Measurements from ENCODE around the gene SNX24. TPM values are rescaled to one million over a fixed set of nuclear protein-coding genes. Genes with fewer than 3 reads are reported as not detected.
A peak's percentile ranks its signal among the peaks of the same experiment; 100 is the strongest.

Gene SNX24
- total RNA-seq, 1 donor from 2014 or later = 21.0 TPM

- no peaks in the 10 kb centered on the region for H3K79me2 ChIP-seq (ENCODE audit: low read depth)
- H3K9me3 ChIP-seq (ENCODE audit: low read depth) = no peaks in the 10 kb centered on the region
- H3K27ac Mint-ChIP-seq = no peak overlapping the region
- H3K27me3 ChIP-seq = peaks cover 81% of the 10 kb centered on the region
- H3K4me1 ChIP-seq = peaks cover 6% of the 10 kb centered on the region
- peaks cover 3% of the 10 kb centered on the region for H3F3A ChIP-seq (ENCODE audit: low read depth)
- no peak for DNase-seq (ENCODE audit: low spot score)
- no peak overlapping the region for H3K9ac ChIP-seq
- H3K27me3 Mint-ChIP-seq (ENCODE audit: insufficient read depth, low read depth) = peaks cover 38% of the 10 kb centered on the region
- H3K4me3 Mint-ChIP-seq = peak overlapping the region; percentile 81
- no peaks in the 10 kb centered on the region for H3K9me3 Mint-ChIP-seq
- peak overlapping the region; percentile 81 for H3K4me2 ChIP-seq
- no peaks in the 10 kb centered on the region for H3K36me3 ChIP-seq
- TF ChIP-seq EZH2 (IDR thresholded peaks at IDR 0.05) (peak; percentile 76), CTCF (IDR thresholded peaks at IDR 0.05) (no peak), EZH2phosphoT487 (IDR thresholded peaks at IDR 0.05) (peak; percentile 70)
- H4K20me1 ChIP-seq (ENCODE audit: low read depth) = peaks cover 15% of the 10 kb centered on the region
- H2AFZ ChIP-seq (replicated peaks) = peak overlapping the region; percentile 62
- H3K27ac ChIP-seq = no peak overlapping the region
- H3K4me3 ChIP-seq = peak overlapping the region; percentile 62
- no peaks in the 10 kb centered on the region for H3K36me3 Mint-ChIP-seq
- peaks cover 6% of the 10 kb centered on the region for H3K4me1 Mint-ChIP-seq
Observed at GRCh38 chr5:123037104-123037418, 191.6 kb downstream of the SNX24 start.

- Histone ChIP-seq H3K27ac (no peak overlapping the region), H3K79me2 (ENCODE audit: low read depth) (no peaks in the 10 kb centered on the region), H3K9me3 (ENCODE audit: low read depth) (no peaks in the 10 kb centered on the region), H3K9ac (no peak overlapping the region), H4K20me1 (ENCODE audit: low read depth) (peaks cover 15% of the 10 kb centered on the region), H2AFZ (replicated peaks) (no peak overlapping the region), H3K4me2 (no peak overlapping the region), H3F3A (ENCODE audit: low read depth) (peaks cover 3% of the 10 kb centered on the region), H3K4me1 (peaks cover 6% of the 10 kb centered on the region), H3K36me3 (no peaks in the 10 kb centered on the region), H3K4me3 (no peak overlapping the region), H3K27me3 (peaks cover 70% of the 10 kb centered on the region)
- no peak for DNase-seq (ENCODE audit: low spot score)
- Mint-ChIP-seq H3K9me3 (no peaks in the 10 kb centered on the region), H3K4me1 (peaks cover 6% of the 10 kb centered on the region), H3K4me3 (no peak overlapping the region), H3K36me3 (no peaks in the 10 kb centered on the region), H3K27ac (no peak overlapping the region), H3K27me3 (ENCODE audit: insufficient read depth, low read depth) (peaks cover 25% of the 10 kb centered on the region)
- TF ChIP-seq EZH2phosphoT487 (IDR thresholded peaks at IDR 0.05) = no peak
- no peak for TF ChIP-seq EZH2 (IDR thresholded peaks at IDR 0.05)
- TF ChIP-seq CTCF (IDR thresholded peaks at IDR 0.05) = no peak
Observed at GRCh38 chr5:123039673-123040072, 194.3 kb downstream of the SNX24 start.

DNA sequence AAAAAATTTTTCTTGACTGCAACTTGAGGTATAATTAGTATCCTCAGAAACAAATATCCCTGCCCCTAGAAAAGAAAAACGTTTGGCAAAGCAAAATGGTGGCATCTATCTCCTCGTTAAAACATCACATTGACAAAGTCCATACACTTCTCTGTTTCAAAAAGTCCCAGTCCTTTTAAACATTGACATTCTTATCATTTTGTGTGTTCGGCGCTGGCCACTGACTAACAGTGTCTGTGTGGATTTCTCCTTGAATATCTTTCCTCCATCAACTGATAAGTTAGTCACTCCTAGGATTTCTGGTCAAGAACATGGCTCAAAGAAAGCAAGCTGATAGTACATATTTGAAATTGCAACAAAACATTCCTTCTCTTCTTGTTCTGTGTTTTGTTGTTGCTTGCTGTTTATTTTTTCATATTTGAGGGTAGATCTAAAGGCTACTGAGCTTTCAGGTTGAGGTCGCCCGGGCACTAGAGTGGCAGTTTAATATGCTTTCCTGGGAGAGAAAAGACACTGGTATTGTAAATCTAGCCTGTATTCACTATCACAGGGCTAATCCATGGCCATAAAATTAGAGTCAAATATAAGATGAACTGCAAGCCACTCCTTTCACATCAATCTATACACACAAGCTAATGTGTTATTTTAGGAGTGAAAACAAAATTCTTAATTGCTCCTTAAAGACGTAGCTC lies 199.7 kb downstream of the SNX24 start:
- H3K36me3 ChIP-seq = no peaks in the 10 kb centered on the region
- no peaks in the 10 kb centered on the region for H4K20me1 ChIP-seq (ENCODE audit: low read depth)
- DNase-seq (ENCODE audit: low spot score) = no peak
- H3F3A ChIP-seq (ENCODE audit: low read depth) = no peaks in the 10 kb centered on the region
- no peak overlapping the region for H3K27ac ChIP-seq
- no peaks in the 10 kb centered on the region for H3K9me3 Mint-ChIP-seq
- H3K27me3 Mint-ChIP-seq (ENCODE audit: insufficient read depth, low read depth) = no peaks in the 10 kb centered on the region
- no peak overlapping the region for H3K27ac Mint-ChIP-seq
- no peak overlapping the region for H3K4me3 Mint-ChIP-seq
- no peaks in the 10 kb centered on the region for H3K4me1 ChIP-seq
- TF ChIP-seq CTCF (IDR thresholded peaks at IDR 0.05) (no peak), EZH2 (IDR thresholded peaks at IDR 0.05) (no peak)
- H3K36me3 Mint-ChIP-seq = no peaks in the 10 kb centered on the region
- no peak overlapping the region for H2AFZ ChIP-seq (replicated peaks)
- H3K4me3 ChIP-seq = no peak overlapping the region
- no peaks in the 10 kb centered on the region for H3K79me2 ChIP-seq (ENCODE audit: low read depth)
- H3K4me2 ChIP-seq = no peak overlapping the region
- H3K9me3 ChIP-seq (ENCODE audit: low read depth) = no peaks in the 10 kb centered on the region
- H3K4me1 Mint-ChIP-seq = no peaks in the 10 kb centered on the region
- peaks cover 16% of the 10 kb centered on the region for H3K27me3 ChIP-seq
- no peak overlapping the region for H3K9ac ChIP-seq

Measured in neural progenitor cell (in vitro differentiated cells).